ENCODE data around the gene CLPTM1L. TPM values are rescaled to one million over a fixed set of nuclear protein-coding genes. Genes with fewer than 3 reads are reported as not detected.
"Not testable (repeated sequence)": the region's sequence is repeated elsewhere in the genome, so short reads cannot be mapped to it uniquely, and the experiment has no call there.

Gene CLPTM1L
- total and polyA plus RNA-seq, 10 donors, result 39.7 to 118 (median 94.9) TPM

- H3K27me3 ChIP-seq (replicated peaks in 1 of 7), result peaks cover 0 to 74% (median 41%) of the 10 kb centered on the region in 7 donors
- TF ChIP-seq POLR2A (IDR thresholded peaks at IDR 0.05), result no peak
- no peak for TF ChIP-seq POLR2AphosphoS5 (IDR thresholded peaks at IDR 0.05)
- TF ChIP-seq CTCF (IDR thresholded peaks at IDR 0.05 in 8 of 11, conservative IDR thresholded peaks at IDR 0.05 in 3 of 11), result no peak
- no peak overlapping the region for H3K27ac ChIP-seq
- H3K36me3 ChIP-seq, result no peaks in the 10 kb centered on the region
- no peaks in the 10 kb centered on the region for H3K9me3 ChIP-seq
- peaks cover 0 to 18% (median 0%) of the 10 kb centered on the region in 6 donors for H3K4me1 ChIP-seq
- 39 to 58% (median 50%) methylated on average over 5 to 6 of the region's 6 CpGs for WGBS, 5 donors
- DNase-seq, result peak; percentile 69
- no peak overlapping the region for H3K4me3 ChIP-seq
- intact Hi-C loops (cut with DNase I; ENCODE audit: low total_unique reads), result no loop called here
Observed at GRCh38 chr5:1363160-1363559, 18.3 kb upstream of the CLPTM1L start.

GRCh38 chr5:1362242-1363015, 17.5 kb upstream of the CLPTM1L start:
- no peaks in the 10 kb centered on the region for H3K9me3 ChIP-seq
- no peaks in the 10 kb centered on the region for H3K36me3 ChIP-seq
- H3K27ac ChIP-seq, result no peak overlapping the region
- H3K27me3 ChIP-seq (replicated peaks in 1 of 7), result peaks cover 0 to 81% (median 41%) of the 10 kb centered on the region in 7 donors
- no peak overlapping the region for H3K4me3 ChIP-seq
- intact Hi-C loops (cut with DNase I; ENCODE audit: low total_unique reads), result no loop called here
- peak; percentile 64 for DNase-seq
- H3K4me1 ChIP-seq, result peaks cover 0 to 18% (median 0%) of the 10 kb centered on the region in 6 donors
- TF ChIP-seq POLR2AphosphoS5 (IDR thresholded peaks at IDR 0.05) (no peak), CTCF (IDR thresholded peaks at IDR 0.05 in 8 of 11, conservative IDR thresholded peaks at IDR 0.05 in 3 of 11) (no peak), POLR2A (IDR thresholded peaks at IDR 0.05) (no peak)
- 82 to 87% (median 86%) methylated on average over 29 of the region's 29 CpGs for WGBS, 5 donors

- Histone ChIP-seq H3K27me3 (replicated peaks in 1 of 7) (peaks cover 0 to 94% (median 41%) of the 10 kb centered on the region in 7 donors), H3K36me3 (no peaks in the 10 kb centered on the region), H3K4me3 (no peak overlapping the region), H3K4me1 (peaks cover 0 to 4% (median 0%) of the 10 kb centered on the region in 6 donors), H3K9me3 (no peaks in the 10 kb centered on the region), H3K27ac (no peak overlapping the region)
- no peak for TF ChIP-seq POLR2AphosphoS5 (IDR thresholded peaks at IDR 0.05)
- no peak for TF ChIP-seq POLR2A (IDR thresholded peaks at IDR 0.05)
- TF ChIP-seq CTCF (IDR thresholded peaks at IDR 0.05 in 8 of 11, conservative IDR thresholded peaks at IDR 0.05 in 3 of 11), result no peak
- peak; percentile 59 for DNase-seq
- 75 to 81% (median 79%) methylated on average over 4 of the region's 4 CpGs for WGBS, 5 donors
- intact Hi-C loops (cut with DNase I; ENCODE audit: low total_unique reads), result no loop called here
Observed at GRCh38 chr5:1360861-1361260, 16.0 kb upstream of the CLPTM1L start.

GRCh38 chr5:1360367-1360766, 15.5 kb upstream of the CLPTM1L start:
- peaks cover 0 to 93% (median 41%) of the 10 kb centered on the region in 7 donors for H3K27me3 ChIP-seq (replicated peaks in 1 of 7)
- WGBS, 5 donors, result 59 to 69% (median 65%) methylated on average over 7 of the region's 7 CpGs
- H3K4me3 ChIP-seq; H3K27ac ChIP-seq; H3K36me3 ChIP-seq; intact Hi-C loops (cut with DNase I; ENCODE audit: low total_unique reads); H3K9me3 ChIP-seq; H3K4me1 ChIP-seq: not testable (repeated sequence)
- DNase-seq, result peak; percentile 56
